ENCODE data around the gene SPDYC.

Gene SPDYC

GRCh38 chr11:65213322-65214211, 43.5 kb downstream of the SPDYC start:
- Mint-ChIP-seq H3K9me3 (peaks cover 4% of the 10 kb centered on the region), H3K4me3 (no peak overlapping the region), H3K27ac (no peak overlapping the region), H3K36me3 (ENCODE audit: low read depth) (peaks cover 27% of the 10 kb centered on the region), H3K27me3 (peaks cover 3% of the 10 kb centered on the region), H3K4me1 (ENCODE audit: low read depth) (peaks cover 20% of the 10 kb centered on the region)
- DNase-seq = no peak

- Mint-ChIP-seq H3K4me1 (ENCODE audit: low read depth) (peaks cover 21% of the 10 kb centered on the region), H3K4me3 (no peak overlapping the region), H3K27ac (no peak overlapping the region), H3K9me3 (peaks cover 4% of the 10 kb centered on the region), H3K36me3 (ENCODE audit: low read depth) (peaks cover 21% of the 10 kb centered on the region), H3K27me3 (peaks cover 3% of the 10 kb centered on the region)
- DNase-seq = no peak
Observed at GRCh38 chr11:65214212-65214845, 44.3 kb downstream of the SPDYC start.

GRCh38 chr11:65215441-65216076, 45.5 kb downstream of the SPDYC start:
- H3K9me3 Mint-ChIP-seq = peaks cover 4% of the 10 kb centered on the region
- peaks cover 9% of the 10 kb centered on the region for H3K36me3 Mint-ChIP-seq (ENCODE audit: low read depth)
- peak overlapping the region; percentile 93 for H3K27ac Mint-ChIP-seq
- H3K4me1 Mint-ChIP-seq (ENCODE audit: low read depth) = peaks cover 29% of the 10 kb centered on the region
- no peak for DNase-seq
- H3K4me3 Mint-ChIP-seq = peak overlapping the region; percentile 37
- H3K27me3 Mint-ChIP-seq = peaks cover 3% of the 10 kb centered on the region

GRCh38 chr11:65216830-65217229, 46.8 kb downstream of the SPDYC start:
- Mint-ChIP-seq H3K36me3 (ENCODE audit: low read depth) (no peaks in the 10 kb centered on the region), H3K9me3 (peaks cover 4% of the 10 kb centered on the region), H3K4me3 (no peak overlapping the region), H3K27ac (peak overlapping the region; percentile 86), H3K27me3 (peaks cover 3% of the 10 kb centered on the region), H3K4me1 (ENCODE audit: low read depth) (peaks cover 29% of the 10 kb centered on the region)
- DNase-seq = no peak

GRCh38 chr11:65217441-65218423, 47.7 kb downstream of the SPDYC start:
- Mint-ChIP-seq H3K36me3 (ENCODE audit: low read depth) (no peaks in the 10 kb centered on the region), H3K27ac (peak overlapping the region; percentile 86), H3K4me3 (no peak overlapping the region), H3K9me3 (peaks cover 4% of the 10 kb centered on the region), H3K27me3 (peaks cover 3% of the 10 kb centered on the region), H3K4me1 (ENCODE audit: low read depth) (peaks cover 28% of the 10 kb centered on the region)
- no peak for DNase-seq

GRCh38 chr11:65218446-65218845, 48.4 kb downstream of the SPDYC start:
- Mint-ChIP-seq H3K27ac (no peak overlapping the region), H3K36me3 (ENCODE audit: low read depth) (no peaks in the 10 kb centered on the region), H3K4me1 (ENCODE audit: low read depth) (peaks cover 21% of the 10 kb centered on the region), H3K27me3 (peaks cover 3% of the 10 kb centered on the region), H3K4me3 (no peak overlapping the region), H3K9me3 (peaks cover 4% of the 10 kb centered on the region)
- DNase-seq = no peak

GRCh38 chr11:65219930-65220213, 49.8 kb downstream of the SPDYC start:
- peaks cover 4% of the 10 kb centered on the region for H3K9me3 Mint-ChIP-seq
- no peak for DNase-seq
- H3K27ac Mint-ChIP-seq = no peak overlapping the region
- no peak overlapping the region for H3K4me3 Mint-ChIP-seq
- H3K4me1 Mint-ChIP-seq (ENCODE audit: low read depth) = peaks cover 14% of the 10 kb centered on the region
- no peaks in the 10 kb centered on the region for H3K36me3 Mint-ChIP-seq (ENCODE audit: low read depth)
- H3K27me3 Mint-ChIP-seq = peaks cover 10% of the 10 kb centered on the region

GRCh38 chr11:65221026-65221425, 51.0 kb downstream of the SPDYC start:
- H3K27ac Mint-ChIP-seq = no peak overlapping the region
- no peaks in the 10 kb centered on the region for H3K36me3 Mint-ChIP-seq (ENCODE audit: low read depth)

More at GRCh38 chr11:65221026-65221425, 51.0 kb downstream of the SPDYC start:
- H3K4me3 Mint-ChIP-seq = no peak overlapping the region
- DNase-seq = no peak
- H3K4me1 Mint-ChIP-seq (ENCODE audit: low read depth) = peaks cover 21% of the 10 kb centered on the region
- H3K27me3 Mint-ChIP-seq = peaks cover 18% of the 10 kb centered on the region
- H3K9me3 Mint-ChIP-seq = no peaks in the 10 kb centered on the region

Measured in activated T-cell treated with anti-CD3 and anti-CD28 coated beads, Interleukin-2, amount 50 U/mL, for 24 hours (primary cell).